Breast epithelium (tissue), 4 donors: ENCODE measurements around the gene TUBGCP2. TPM values are rescaled to one million over a fixed set of nuclear protein-coding genes. Genes with fewer than 3 reads are reported as not detected.

Experiments
- DNase-seq, 2 donors: peaks; one replicate each; pipeline ENCODE4 v3.0.0-alpha.2; 2019; ENCODE audit warnings: low spot score in 2 of 2
- H3K27ac ChIP-seq, 2 donors: fragments of 200-600 bp; sonication (generic) in 1 of 2; one replicate each; pipeline ENCODE4 v1.5.1; 2016 to 2019; ENCODE audit warnings: mild to moderate bottlenecking in 1 of 2
- H3K27me3 ChIP-seq, 2 donors: fragments of 200-600 bp; sonication (generic) in 1 of 2; one replicate each; pipeline versions ENCODE4 v1.5.1 to v1.6.0; 2017 to 2019; ENCODE audit warnings: control low read depth in 1 of 2, mild to moderate bottlenecking in 1 of 2
- H3K36me3 ChIP-seq: fragments of 200-600 bp; one replicate; pipeline ENCODE4 v1.5.1; 2019
- H3K4me1 ChIP-seq, 2 donors: fragments of 200-600 bp; sonication (generic); one replicate each; pipeline ENCODE4 v1.5.1; 2016 to 2019; ENCODE audit warnings: control low read depth in 1 of 2
- H3K4me3 ChIP-seq, 3 donors: fragments of 200-600 bp; sonication (generic); 1 replicate in 2 of 3; 2 replicates in 1 of 3; pipeline ENCODE4 v1.5.1; 2016 to 2019; ENCODE audit warnings: mild to moderate bottlenecking in 3 of 3, moderate library complexity in 2 of 3
- H3K9me3 ChIP-seq, 2 donors: fragments of 200-600 bp; sonication (generic) in 1 of 2; one replicate each; pipeline ENCODE4 v1.5.1; 2016 to 2019; ENCODE audit warnings: control low read depth in 1 of 2
- POLR2A ChIP-seq: fragments of 450-650 bp; IDR thresholded peaks from one replicate; pipeline ENCODE4 v1.6.1; 2016; ENCODE audit warnings: antibody characterized with exemption, mild to moderate bottlenecking, moderate library complexity
- POLR2AphosphoS5 ChIP-seq, 3 donors: sonication (generic); formaldehyde crosslinking; IDR thresholded peaks; one replicate each; pipeline ENCODE4 v1.6.1; 2017; ENCODE audit warnings: antibody characterized with exemption in 3 of 3
- intact Hi-C: fragments of 100-400 bp; cut with DNase I; formaldehyde crosslinking; loops from one replicate; pipeline ENCODE4 v1.15.1; 2023; ENCODE audit warnings: low total_unique reads
- total RNA-seq, 3 donors: library from RNA; depleted of rRNA; stranded (reverse); fragments of >200 nt; gene quantifications; one replicate each; pipeline ENCODE4 v1.1.0, GENCODE V29; 2016
- TF ChIP-seq, protein P1 (sequence below), 3 donors: fragments of 450-650 bp; IDR thresholded peaks; one replicate each; pipeline ENCODE4 v1.5.1; 2016 to 2017; ENCODE audit warnings: antibody characterized with exemption in 3 of 3, mild to moderate bottlenecking in 3 of 3, moderate library complexity in 3 of 3

The TUBGCP2 gene
- total RNA-seq, 3 donors from 2014 or later, result 33.6 to 40.0 (median 39.5) TPM

DNA sequence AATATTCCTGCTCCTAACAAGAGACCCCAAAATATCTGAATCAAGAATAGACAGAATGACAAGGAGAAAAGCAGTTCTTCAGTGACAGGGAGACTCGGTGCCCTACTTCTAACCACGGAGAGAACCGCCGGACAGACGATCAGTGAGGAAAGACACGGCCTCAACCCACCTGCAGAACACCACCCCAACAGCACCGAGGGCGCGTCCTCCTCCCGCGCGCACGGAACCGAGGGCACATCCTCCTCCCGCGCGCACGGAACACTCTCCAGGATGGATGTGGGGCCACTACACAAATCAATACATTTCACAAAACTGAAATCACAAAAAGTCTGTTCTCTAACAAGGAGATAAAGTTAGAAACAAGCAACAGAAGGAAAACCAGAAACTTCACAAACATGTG lies 22.3 kb downstream of the TUBGCP2 start:
- intact Hi-C loops, result no loop called here
- H3K27ac ChIP-seq, result no peak overlapping the region
- H3K36me3 ChIP-seq, result peaks cover 26% of the 10 kb centered on the region
- no peak for TF ChIP-seq POLR2A
- no peak for TF ChIP-seq POLR2AphosphoS5 (IDR thresholded peaks at IDR 0.05)
- TF ChIP-seq, protein P1, sequence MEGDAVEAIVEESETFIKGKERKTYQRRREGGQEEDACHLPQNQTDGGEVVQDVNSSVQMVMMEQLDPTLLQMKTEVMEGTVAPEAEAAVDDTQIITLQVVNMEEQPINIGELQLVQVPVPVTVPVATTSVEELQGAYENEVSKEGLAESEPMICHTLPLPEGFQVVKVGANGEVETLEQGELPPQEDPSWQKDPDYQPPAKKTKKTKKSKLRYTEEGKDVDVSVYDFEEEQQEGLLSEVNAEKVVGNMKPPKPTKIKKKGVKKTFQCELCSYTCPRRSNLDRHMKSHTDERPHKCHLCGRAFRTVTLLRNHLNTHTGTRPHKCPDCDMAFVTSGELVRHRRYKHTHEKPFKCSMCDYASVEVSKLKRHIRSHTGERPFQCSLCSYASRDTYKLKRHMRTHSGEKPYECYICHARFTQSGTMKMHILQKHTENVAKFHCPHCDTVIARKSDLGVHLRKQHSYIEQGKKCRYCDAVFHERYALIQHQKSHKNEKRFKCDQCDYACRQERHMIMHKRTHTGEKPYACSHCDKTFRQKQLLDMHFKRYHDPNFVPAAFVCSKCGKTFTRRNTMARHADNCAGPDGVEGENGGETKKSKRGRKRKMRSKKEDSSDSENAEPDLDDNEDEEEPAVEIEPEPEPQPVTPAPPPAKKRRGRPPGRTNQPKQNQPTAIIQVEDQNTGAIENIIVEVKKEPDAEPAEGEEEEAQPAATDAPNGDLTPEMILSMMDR (IDR thresholded peaks at IDR 0.05), result no peak
- H3K4me3 ChIP-seq, result no peak overlapping the region
- no peak for DNase-seq
- no peaks in the 10 kb centered on the region for H3K9me3 ChIP-seq
- H3K4me1 ChIP-seq, result no peaks in the 10 kb centered on the region
- no peaks in the 10 kb centered on the region for H3K27me3 ChIP-seq

- intact Hi-C loops, result no loop called here
- peaks cover 26% of the 10 kb centered on the region for H3K36me3 ChIP-seq
- no peaks in the 10 kb centered on the region for H3K27me3 ChIP-seq
- DNase-seq, result no peak
- TF ChIP-seq POLR2AphosphoS5 (IDR thresholded peaks at IDR 0.05) (no peak), POLR2A (no peak)
- TF ChIP-seq, protein P1 (IDR thresholded peaks at IDR 0.05), result no peak
- no peak overlapping the region for H3K4me3 ChIP-seq
- no peak overlapping the region for H3K27ac ChIP-seq
- no peaks in the 10 kb centered on the region for H3K4me1 ChIP-seq
- H3K9me3 ChIP-seq, result no peaks in the 10 kb centered on the region
These were observed 23.5 kb downstream of the TUBGCP2 start for GRCh38 chr10:133285217-133285616.

DNA sequence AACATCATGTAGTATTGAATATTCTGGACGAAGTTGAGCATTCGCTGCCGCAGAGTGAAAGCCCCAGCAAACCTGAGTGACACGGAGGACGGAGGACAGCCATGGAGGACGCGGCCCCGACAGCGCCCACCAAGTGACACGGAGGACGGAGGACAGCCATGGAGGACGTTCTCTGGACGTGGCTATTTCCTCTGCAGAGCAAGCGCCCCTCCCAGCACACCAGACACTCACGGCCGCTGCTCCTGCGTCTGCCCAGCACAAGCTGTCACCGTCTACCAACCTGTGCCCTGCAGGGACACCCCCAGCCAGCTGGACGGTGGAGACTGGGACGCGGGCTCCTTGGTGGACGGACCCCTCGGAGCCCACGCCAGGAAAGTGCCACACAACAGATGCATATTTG lies 24.7 kb downstream of the TUBGCP2 start:
- Histone ChIP-seq H3K4me1 (no peaks in the 10 kb centered on the region), H3K27ac (no peak overlapping the region), H3K27me3 (no peaks in the 10 kb centered on the region), H3K9me3 (no peaks in the 10 kb centered on the region), H3K4me3 (no peak overlapping the region), H3K36me3 (peaks cover 26% of the 10 kb centered on the region)
- TF ChIP-seq, protein P1 (IDR thresholded peaks at IDR 0.05), result no peak
- TF ChIP-seq POLR2AphosphoS5 (IDR thresholded peaks at IDR 0.05) (no peak), POLR2A (no peak)
- DNase-seq, result no peak
- intact Hi-C loops, result no loop called here

DNA sequence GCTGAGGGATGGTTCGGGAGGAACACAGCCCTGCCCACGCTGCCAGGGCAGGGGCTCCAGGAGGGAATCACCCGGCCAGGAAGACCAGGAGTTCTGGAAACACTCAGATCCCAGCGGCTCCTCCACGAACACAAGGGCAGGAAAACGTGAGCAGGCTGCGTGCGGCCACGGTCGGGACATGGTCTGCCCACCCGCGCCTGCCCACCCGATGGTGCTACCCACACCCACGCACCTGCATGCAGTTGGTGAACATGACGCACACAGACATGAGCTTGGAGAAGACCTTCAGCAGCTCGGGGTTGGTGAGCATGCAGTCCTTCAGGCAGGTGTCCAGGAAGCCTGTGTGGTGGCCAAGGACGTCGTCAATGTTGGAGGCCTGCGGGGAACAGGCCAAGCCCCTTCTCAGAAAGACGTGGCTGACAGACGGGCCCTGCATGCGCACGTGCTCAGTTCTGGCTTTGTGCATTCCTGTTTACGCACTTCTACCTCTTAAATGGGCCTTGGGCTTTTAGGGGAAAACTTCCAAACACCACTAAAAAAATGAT lies 25.8 kb downstream of the TUBGCP2 start:
- intact Hi-C loops, result no loop called here
- H3K36me3 ChIP-seq, result peaks cover 22% of the 10 kb centered on the region
- TF ChIP-seq POLR2A (no peak), POLR2AphosphoS5 (IDR thresholded peaks at IDR 0.05) (no peak)
- TF ChIP-seq, protein P1 (IDR thresholded peaks at IDR 0.05), result no peak

DNA sequence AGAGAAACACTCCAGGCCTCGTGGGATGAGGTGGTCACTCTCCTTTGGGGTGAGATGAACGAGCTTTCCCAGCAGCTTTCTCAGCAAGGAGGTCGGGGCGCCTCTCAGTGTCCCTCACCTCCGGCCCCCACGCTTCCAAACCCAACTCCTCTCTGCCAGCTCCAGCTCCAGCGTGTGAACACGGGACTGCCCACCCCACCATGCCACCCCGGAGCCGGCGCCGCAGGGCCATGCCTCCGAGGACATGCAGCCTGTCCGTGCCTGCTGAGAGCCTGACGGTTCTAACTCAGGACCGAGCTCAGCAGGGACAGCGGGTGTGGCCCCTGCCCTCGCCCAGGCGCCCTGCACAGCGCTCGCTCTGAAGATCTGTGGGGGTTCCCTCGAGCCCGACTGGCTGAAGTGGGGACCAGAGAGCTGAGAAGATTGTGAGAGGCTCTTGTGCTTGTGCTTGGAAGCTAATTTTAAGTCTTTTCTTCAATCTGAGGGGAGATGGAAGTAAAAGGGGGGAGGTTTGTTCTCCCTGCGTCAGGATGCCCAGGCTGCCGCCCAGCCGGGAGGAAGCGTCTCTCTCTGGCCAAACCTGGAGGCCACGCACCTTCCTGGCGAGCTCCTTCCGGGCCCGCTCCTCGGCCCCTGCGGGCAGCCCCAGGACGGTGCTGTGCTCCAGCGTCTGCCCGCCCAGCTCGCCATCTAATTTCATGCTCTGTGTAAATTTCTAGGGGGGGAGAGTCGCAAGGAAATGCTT lies 26.9 kb downstream of the TUBGCP2 start:
- H3K36me3 ChIP-seq, result peaks cover 18% of the 10 kb centered on the region
- H3K27me3 ChIP-seq, result peaks cover 0 to 4% of the 10 kb centered on the region in 2 donors
- no peak overlapping the region for H3K4me3 ChIP-seq
- H3K9me3 ChIP-seq, result no peaks in the 10 kb centered on the region
- intact Hi-C loops, result no loop called here
- H3K27ac ChIP-seq, result no peak overlapping the region
- DNase-seq, result no peak
- peaks cover 0 to 1% of the 10 kb centered on the region in 2 donors for H3K4me1 ChIP-seq
- TF ChIP-seq POLR2A, result no peak
- TF ChIP-seq, protein P1 (IDR thresholded peaks at IDR 0.05), result no peak
- TF ChIP-seq POLR2AphosphoS5 (IDR thresholded peaks at IDR 0.05), result no peak

More for the DNA sequence above, 25.8 kb downstream of the TUBGCP2 start:
- H3K27me3 ChIP-seq, result no peaks in the 10 kb centered on the region
- no peak overlapping the region for H3K4me3 ChIP-seq
- no peaks in the 10 kb centered on the region for H3K4me1 ChIP-seq
- no peak for DNase-seq
- H3K9me3 ChIP-seq, result no peaks in the 10 kb centered on the region
- H3K27ac ChIP-seq, result no peak overlapping the region
